SK-N-MC (cell line): ENCODE measurements around the gene KLK1.
"Not testable (repeated sequence)": the region's sequence is repeated elsewhere in the genome, so short reads cannot be mapped to it uniquely, and the experiment has no call there.

ENCODE experiments used
- EZH2 ChIP-seq: fragments of 200-600 bp; sonication (generic); IDR thresholded peaks from one replicate; pipeline ENCODE4 v1.6.1; 2017; ENCODE audit warnings: antibody characterized with exemption
- FOXP2 ChIP-seq: optimal IDR thresholded peaks from 2 replicates; pipeline ENCODE3; 2011; ENCODE audit warnings: mild to moderate bottlenecking, moderate library complexity; ENCODE audit not compliant: insufficient read depth; ENCODE audit errors: extremely low read length, control extremely low read depth
- POLR2AphosphoS5 ChIP-seq: IDR thresholded peaks from 2 replicates; pipeline ENCODE4 v1.6.1; 2012; ENCODE audit warnings: mild to moderate bottlenecking, low read depth, low read length, borderline replicate concordance

- TF ChIP-seq POLR2AphosphoS5, EZH2, FOXP2: not testable (repeated sequence)
Measured at GRCh38 chr19:50783848-50784152, 39.8 kb downstream of the KLK1 start.
